Measurements from ENCODE around the gene OR5M8.

Gene OR5M8

GRCh38 chr11:56473252-56473651 is 17.9 kb downstream of the OR5M8 start, which contains the start of gene OR5M3:
OR5M3 (minus strand) TSS chr11:56473352; CDS start chr11:56470497, 2,855 bp downstream.
- Histone ChIP-seq H3K27me3 (ENCODE audit: insufficient read depth, poor library complexity, severe bottlenecking) (no peaks in the 10 kb centered on the region), H3K9me3 (ENCODE audit: severe bottlenecking) (no peaks in the 10 kb centered on the region), H3K4me3 (ENCODE audit: severe bottlenecking) (no peak within 1 kb of the TSS), H3K27ac (ENCODE audit: poor library complexity, severe bottlenecking) (no peak within 1 kb of the TSS), H3K4me1 (ENCODE audit: insufficient read depth, poor library complexity, severe bottlenecking) (no peaks in the 10 kb centered on the region), H3K36me3 (ENCODE audit: low read depth) (no peaks in the 10 kb centered on the region)
- no peak for ATAC-seq (ENCODE audit: low read depth)
- TF ChIP-seq, protein P1, sequence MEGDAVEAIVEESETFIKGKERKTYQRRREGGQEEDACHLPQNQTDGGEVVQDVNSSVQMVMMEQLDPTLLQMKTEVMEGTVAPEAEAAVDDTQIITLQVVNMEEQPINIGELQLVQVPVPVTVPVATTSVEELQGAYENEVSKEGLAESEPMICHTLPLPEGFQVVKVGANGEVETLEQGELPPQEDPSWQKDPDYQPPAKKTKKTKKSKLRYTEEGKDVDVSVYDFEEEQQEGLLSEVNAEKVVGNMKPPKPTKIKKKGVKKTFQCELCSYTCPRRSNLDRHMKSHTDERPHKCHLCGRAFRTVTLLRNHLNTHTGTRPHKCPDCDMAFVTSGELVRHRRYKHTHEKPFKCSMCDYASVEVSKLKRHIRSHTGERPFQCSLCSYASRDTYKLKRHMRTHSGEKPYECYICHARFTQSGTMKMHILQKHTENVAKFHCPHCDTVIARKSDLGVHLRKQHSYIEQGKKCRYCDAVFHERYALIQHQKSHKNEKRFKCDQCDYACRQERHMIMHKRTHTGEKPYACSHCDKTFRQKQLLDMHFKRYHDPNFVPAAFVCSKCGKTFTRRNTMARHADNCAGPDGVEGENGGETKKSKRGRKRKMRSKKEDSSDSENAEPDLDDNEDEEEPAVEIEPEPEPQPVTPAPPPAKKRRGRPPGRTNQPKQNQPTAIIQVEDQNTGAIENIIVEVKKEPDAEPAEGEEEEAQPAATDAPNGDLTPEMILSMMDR (IDR thresholded peaks at IDR 0.05; ENCODE audit: poor library complexity, severe bottlenecking) = no peak
- no peak for DNase-seq (ENCODE audit: low spot score)

DNA sequence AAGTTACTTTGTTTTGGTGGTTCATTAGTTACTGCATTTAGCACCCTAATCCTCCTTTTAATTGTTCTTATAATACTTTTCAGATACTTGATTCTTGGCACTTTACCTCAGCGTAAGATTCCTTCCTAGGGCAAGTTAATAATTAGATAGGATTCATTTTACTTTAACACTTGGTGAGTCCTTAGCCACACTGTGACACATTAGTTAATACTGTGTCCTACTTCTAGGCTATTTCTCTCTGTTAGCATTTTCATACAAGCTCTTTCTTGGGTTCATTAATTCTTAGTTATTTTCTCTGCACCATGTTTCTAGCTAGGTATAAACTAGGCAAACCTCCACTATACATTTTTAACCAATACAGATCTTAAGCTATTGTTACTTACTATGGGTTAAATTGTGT is 34.1 kb downstream of the OR5M8 start:
- ATAC-seq (ENCODE audit: low read depth) (no peak), DNase-seq (ENCODE audit: low spot score) (no peak)
- H3K4me3 ChIP-seq (ENCODE audit: severe bottlenecking) = no peak overlapping the region
- H3K4me1 ChIP-seq (ENCODE audit: insufficient read depth, poor library complexity, severe bottlenecking) = no peaks in the 10 kb centered on the region
- H3K27me3 ChIP-seq (ENCODE audit: insufficient read depth, poor library complexity, severe bottlenecking) = peaks cover 4% of the 10 kb centered on the region
- no peak overlapping the region for H3K27ac ChIP-seq (ENCODE audit: poor library complexity, severe bottlenecking)
- TF ChIP-seq, protein P1 (IDR thresholded peaks at IDR 0.05; ENCODE audit: poor library complexity, severe bottlenecking) = no peak
- no peaks in the 10 kb centered on the region for H3K9me3 ChIP-seq (ENCODE audit: severe bottlenecking)
- no peaks in the 10 kb centered on the region for H3K36me3 ChIP-seq (ENCODE audit: low read depth)

- TF ChIP-seq, protein P1 (IDR thresholded peaks at IDR 0.05; ENCODE audit: poor library complexity, severe bottlenecking) = no peak
- Histone ChIP-seq H3K36me3 (ENCODE audit: low read depth) (no peaks in the 10 kb centered on the region), H3K27ac (ENCODE audit: poor library complexity, severe bottlenecking) (no peak overlapping the region), H3K4me3 (ENCODE audit: severe bottlenecking) (no peak overlapping the region), H3K4me1 (ENCODE audit: insufficient read depth, poor library complexity, severe bottlenecking) (no peaks in the 10 kb centered on the region), H3K9me3 (ENCODE audit: severe bottlenecking) (no peaks in the 10 kb centered on the region), H3K27me3 (ENCODE audit: insufficient read depth, poor library complexity, severe bottlenecking) (peaks cover 4% of the 10 kb centered on the region)
- DNase-seq (ENCODE audit: low spot score) = no peak
- no peak for ATAC-seq (ENCODE audit: low read depth)
Measured at GRCh38 chr11:56453521-56453920, 37.6 kb downstream of the OR5M8 start.
